Erythroblast (primary cell): ENCODE data around the gene COX14.

Experiments used
- DNase-seq, 2 experiments: peaks; one replicate each; lab custom pipeline; 2025; lab: John Stamatoyannopoulos, UW
- GATA1 ChIP-seq: IDR thresholded peaks from 2 replicates; pipeline ENCODE4 v1.6.1; 2011; ENCODE audit warnings: low read depth, mild to moderate bottlenecking, control low read depth, low read length, moderate library complexity
- POLR2A ChIP-seq: IDR thresholded peaks from 2 replicates; pipeline ENCODE4 v1.6.1; 2011; ENCODE audit warnings: mild to moderate bottlenecking, low read length

COX14 gene

DNA sequence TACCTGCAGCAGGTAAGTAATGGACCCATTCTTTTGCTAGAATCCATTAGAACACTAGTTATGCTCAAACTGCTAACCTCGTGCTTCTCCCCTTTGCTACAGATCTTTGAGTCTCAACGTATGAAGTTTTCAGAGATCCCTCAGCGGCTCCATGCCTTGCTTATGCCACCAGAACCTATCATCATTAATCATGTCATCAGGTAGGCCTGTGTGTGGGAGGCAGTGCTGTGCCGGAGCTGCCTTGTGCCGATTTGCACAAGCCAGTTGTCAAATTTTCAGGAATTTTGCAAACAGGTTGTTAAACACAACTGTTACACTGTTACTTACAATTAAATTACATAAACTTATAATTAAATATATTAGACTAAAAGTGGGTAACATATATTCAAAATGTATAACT is 21.6 kb upstream of the COX14 start:
- TF ChIP-seq POLR2A (no peak), GATA1 (no peak)
- no peak for DNase-seq

- no peak for DNase-seq
- no peak for TF ChIP-seq GATA1
- TF ChIP-seq POLR2A, result no peak
Measured at GRCh38 chr12:50097952-50098351, 14.1 kb upstream of the COX14 start.

GRCh38 chr12:50099302-50100008 is 12.6 kb upstream of the COX14 start:
- no peak for DNase-seq
- TF ChIP-seq POLR2A, result no peak
- no peak for TF ChIP-seq GATA1

DNA sequence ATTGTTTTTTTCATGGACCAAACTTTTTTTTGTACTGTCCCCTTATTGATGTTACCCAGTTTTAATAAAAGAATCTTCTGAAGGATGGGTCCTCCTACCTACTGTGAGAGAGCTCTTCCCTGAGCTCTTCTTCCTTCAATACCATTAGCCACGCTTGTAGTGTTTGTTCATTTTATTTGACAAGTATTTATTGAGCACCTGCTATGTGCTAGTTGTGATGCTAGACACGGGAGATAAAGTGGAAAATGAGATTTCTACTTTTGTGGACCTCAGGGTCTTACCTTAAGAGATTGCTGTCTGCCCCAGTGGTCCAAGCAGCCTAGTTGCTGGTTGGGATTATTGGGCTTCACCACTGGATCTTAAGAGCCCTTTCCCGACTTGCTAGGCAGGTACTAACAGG is 11.5 kb upstream of the COX14 start:
- DNase-seq, result no peak
- TF ChIP-seq GATA1, result no peak
- no peak for TF ChIP-seq POLR2A

DNA sequence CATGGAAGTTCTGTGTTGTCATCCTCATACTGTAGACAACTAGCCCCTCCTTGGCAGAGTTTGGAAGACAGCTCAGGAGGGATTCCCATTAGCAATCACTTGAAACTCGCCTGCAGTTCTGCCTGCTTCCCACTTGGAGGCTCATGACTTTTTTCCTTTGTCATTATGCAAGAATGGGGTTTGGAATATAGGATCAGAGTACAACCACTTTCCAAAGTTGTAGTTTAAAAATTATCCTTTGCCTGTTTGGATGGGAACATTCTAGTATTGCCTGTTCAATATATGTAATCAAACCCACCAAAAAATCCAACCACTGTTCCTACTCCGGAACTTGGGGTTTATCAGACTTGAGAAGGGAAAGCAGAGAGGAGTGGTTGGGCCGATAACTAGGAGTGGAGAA is 10.4 kb upstream of the COX14 start:
- DNase-seq, result no peak
- TF ChIP-seq POLR2A (no peak), GATA1 (no peak)

DNA sequence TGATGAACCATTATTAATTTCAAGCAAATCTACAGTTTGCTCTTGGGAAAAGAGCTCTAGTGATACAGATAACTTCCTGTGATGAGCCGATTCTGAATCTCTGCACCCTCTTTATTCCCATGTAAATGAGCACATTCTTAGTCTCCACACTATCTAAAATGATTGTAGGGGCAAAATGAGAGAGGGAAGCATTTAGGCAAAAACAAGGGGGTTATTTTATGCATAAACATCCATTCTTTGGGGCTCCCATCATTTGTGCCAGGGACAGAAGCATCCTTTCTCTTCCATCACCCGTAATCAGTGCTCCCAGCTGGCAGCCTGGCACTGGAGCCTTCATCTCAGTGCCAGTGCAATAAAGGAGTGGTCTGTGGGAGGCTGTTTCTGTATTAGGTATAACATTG is 9.9 kb upstream of the COX14 start:
- TF ChIP-seq GATA1 (no peak), POLR2A (no peak)

GRCh38 chr12:50102646-50103309 is 9.3 kb upstream of the COX14 start:
- DNase-seq, result peak in 1 of 2 experiments; percentile 10
- no peak for TF ChIP-seq POLR2A
- TF ChIP-seq GATA1, result no peak

More for the DNA sequence above, 9.9 kb upstream of the COX14 start:
- no peak for DNase-seq

DNA sequence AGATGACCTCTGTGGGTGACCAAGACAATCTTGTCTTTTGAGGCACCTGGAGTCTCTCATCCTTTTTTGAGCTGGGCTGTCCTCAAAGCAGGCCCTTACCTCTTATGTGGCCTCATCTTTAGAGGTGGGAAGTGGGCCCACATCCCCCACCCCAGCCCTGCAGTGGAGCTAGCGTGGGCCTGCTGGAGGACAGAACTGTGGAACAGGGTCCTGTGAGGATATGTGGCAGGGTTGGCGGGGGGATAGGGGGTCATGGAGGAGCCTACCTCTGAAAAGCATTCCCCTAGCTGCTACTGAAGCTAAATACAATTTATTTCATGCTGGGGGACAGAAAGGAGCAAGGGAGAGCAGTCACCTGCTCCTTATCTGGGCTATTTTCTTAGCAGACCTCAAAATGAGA is 8.7 kb upstream of the COX14 start:
- DNase-seq, result no peak
- TF ChIP-seq POLR2A, result no peak
- TF ChIP-seq GATA1, result no peak

- peak; percentile 62 to 74 for DNase-seq
- TF ChIP-seq POLR2A (no peak), GATA1 (no peak)
Measured at GRCh38 chr12:50103767-50104321, 8.2 kb upstream of the COX14 start, which contains the start of gene GPD1. Gene GPD1, plus strand, starts transcription at chr12:50104008. Its CDS starts 43 bp downstream, at chr12:50104051.

- TF ChIP-seq POLR2A (no peak), GATA1 (no peak)
- no peak for DNase-seq
Measured at GRCh38 chr12:50104417-50105366, 7.3 kb upstream of the COX14 start.

DNA sequence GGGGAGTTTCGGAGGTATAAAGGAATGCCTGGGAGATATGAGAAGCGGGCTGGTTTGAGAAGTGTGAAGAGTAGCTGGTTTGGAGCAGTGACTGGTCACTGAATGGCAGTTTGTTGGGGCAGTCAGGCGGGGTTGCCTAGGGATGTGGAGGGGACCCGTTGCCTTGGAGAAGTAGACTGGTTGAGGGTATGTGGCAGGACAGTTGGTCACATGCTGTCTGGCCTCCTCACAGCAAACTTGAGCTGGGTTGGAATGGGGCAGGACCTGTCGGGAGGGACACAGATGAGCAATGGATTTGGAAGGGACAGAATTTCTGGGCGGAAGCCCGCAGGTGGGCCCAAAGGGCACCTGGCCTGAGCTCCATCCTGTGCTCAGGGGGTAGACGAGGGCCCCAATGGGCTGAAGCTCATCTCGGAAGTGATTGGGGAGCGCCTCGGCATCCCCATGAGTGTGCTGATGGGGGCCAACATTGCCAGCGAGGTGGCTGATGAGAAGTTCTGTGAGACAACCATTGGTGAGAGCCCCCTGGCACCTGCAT is 6.1 kb upstream of the COX14 start:
- DNase-seq, result no peak
- no peak for TF ChIP-seq POLR2A
- no peak for TF ChIP-seq GATA1

- no peak for DNase-seq
- TF ChIP-seq GATA1 (no peak), POLR2A (no peak)
Measured at GRCh38 chr12:50106907-50107306, 5.1 kb upstream of the COX14 start.

DNA sequence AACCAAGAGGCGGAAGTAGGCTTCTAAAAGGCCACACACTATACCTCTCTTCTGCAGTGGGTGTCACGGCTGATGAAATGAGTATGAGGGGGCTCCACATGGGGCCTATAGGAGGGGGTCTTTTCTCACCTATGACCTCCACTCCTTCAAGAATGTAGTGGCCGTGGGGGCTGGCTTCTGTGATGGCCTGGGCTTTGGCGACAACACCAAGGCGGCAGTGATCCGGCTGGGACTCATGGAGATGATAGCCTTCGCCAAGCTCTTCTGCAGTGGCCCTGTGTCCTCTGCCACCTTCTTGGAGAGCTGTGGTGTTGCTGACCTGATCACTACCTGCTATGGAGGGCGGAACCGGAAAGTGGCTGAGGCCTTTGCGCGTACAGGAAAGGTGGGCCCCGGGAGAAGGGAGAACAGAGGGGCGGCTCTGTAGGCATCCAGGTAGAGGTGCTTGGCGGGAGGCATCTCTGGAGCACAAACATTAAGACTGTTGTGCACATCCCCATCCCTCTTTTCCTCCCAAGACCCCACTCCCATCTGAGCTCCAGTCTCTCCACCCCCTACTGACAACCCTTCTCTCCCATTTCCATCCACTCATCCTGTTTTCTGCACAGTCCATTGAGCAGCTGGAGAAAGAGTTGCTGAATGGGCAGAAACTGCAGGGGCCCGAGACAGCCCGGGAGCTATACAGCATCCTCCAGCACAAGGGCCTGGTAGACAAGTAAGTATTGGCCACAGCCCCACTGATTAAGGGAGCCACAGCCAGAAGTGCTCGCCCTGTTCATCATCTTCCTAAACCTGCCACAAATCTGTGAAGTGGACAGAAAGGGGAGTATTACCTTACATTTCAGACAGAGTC is 4.4 kb upstream of the COX14 start:
- TF ChIP-seq POLR2A (no peak), GATA1 (no peak)
- no peak for DNase-seq

GRCh38 chr12:50109319-50109718 is 2.7 kb upstream of the COX14 start:
- TF ChIP-seq POLR2A (no peak), GATA1 (no peak)
- no peak for DNase-seq
